Spinal cord (tissue), 10 donors: Measurements from ENCODE around the gene DYNC2LI1. TPM values are rescaled to one million over a fixed set of nuclear protein-coding genes. Genes with fewer than 3 reads are reported as not detected.

Source experiments
- DNase-seq, 6 donors: peaks; one replicate each; pipeline versions ENCODE4 v3.0.0 to v3.0.0-alpha.2; 2013 to 2015; ENCODE audit warnings: low spot score in 6 of 6, low read depth in 4 of 6
- H3K27ac ChIP-seq: one replicate; pipeline ENCODE4 v1.5.1; 2013; ENCODE audit warnings: low read depth, low read length, control low read depth
- H3K27me3 ChIP-seq: one replicate; pipeline ENCODE4 v1.6.1; 2013; ENCODE audit warnings: low read length; ENCODE audit not compliant: control insufficient read depth, insufficient read depth
- H3K36me3 ChIP-seq: one replicate; pipeline ENCODE4 v1.6.1; 2013; ENCODE audit warnings: low read length; ENCODE audit not compliant: control insufficient read depth, insufficient read depth
- H3K4me1 ChIP-seq: one replicate; pipeline ENCODE4 v1.6.1; 2013; ENCODE audit warnings: low read length; ENCODE audit not compliant: control insufficient read depth, insufficient read depth
- H3K4me3 ChIP-seq: one replicate; pipeline ENCODE4 v1.5.1; 2013; ENCODE audit warnings: low read depth, low read length, control low read depth
- H3K9me3 ChIP-seq: one replicate; pipeline ENCODE4 v1.6.1; 2013; ENCODE audit warnings: low read length; ENCODE audit not compliant: control insufficient read depth, insufficient read depth
- WGBS: methylation state at CpG from one replicate; pipeline ENCODE4 v1.1.5; 2013; ENCODE audit warnings: missing lambda C conversion rate; ENCODE audit not compliant: insufficient coverage; 5-methylcytosine and 5-hydroxymethylcytosine counted together
- polyA plus RNA-seq, 2 donors: library from polyadenylated mRNA; unstranded; fragments of 120-200 nt; gene quantifications; one replicate each; pipeline ENCODE4 v1.2.1, GENCODE V29; 2013; ENCODE audit not compliant: insufficient read length in 2 of 2
- total RNA-seq, 2 donors: library from RNA; depleted of rRNA in 1 of 2; stranded (reverse); fragments of 120-200 nt in 1 of 2; fragments of >200 nt in 1 of 2; gene quantifications; one replicate each; pipeline versions ENCODE4 v1.2.3 to v1.2.4, GENCODE V29; 2013 to 2014
- donor health status: healthy.

The DYNC2LI1 gene
- total and polyA plus RNA-seq, 4 donors: 47.8 to 56.2 (median 50.5) TPM

- Histone ChIP-seq H3K4me1 (no peaks in the 10 kb centered on the region), H3K9me3 (no peaks in the 10 kb centered on the region), H3K27me3 (no peaks in the 10 kb centered on the region), H3K4me3 (no peak overlapping the region), H3K27ac (no peak overlapping the region), H3K36me3 (peaks cover 17% of the 10 kb centered on the region)
- DNase-seq: no peak
These were observed 14.1 kb downstream of the DYNC2LI1 start for GRCh38 chr2:43787895-43788294.

DNA sequence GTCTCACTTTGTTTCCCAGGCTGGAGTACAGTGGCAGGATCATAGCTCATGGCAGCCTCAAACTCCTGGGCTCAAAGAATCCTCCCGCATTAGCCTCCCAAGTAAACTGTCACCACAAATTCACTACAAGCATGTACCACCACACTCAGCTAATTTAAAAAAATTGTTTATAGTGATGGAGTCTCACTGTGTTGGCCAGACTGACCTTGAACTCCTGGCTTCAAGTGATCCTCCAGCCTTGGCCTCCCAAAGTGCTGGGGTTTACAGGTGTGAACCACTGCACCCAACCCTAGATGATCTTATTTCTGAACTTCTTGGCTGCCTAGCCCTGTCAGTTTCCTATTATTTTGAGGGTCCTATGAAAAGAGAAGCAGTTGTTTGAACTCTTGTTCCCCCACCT lies 14.8 kb downstream of the DYNC2LI1 start:
- DNase-seq: no peak
- no peak overlapping the region for H3K27ac ChIP-seq
- no peak overlapping the region for H3K4me3 ChIP-seq
- no CpG with 5 or more reads among the region's 1 CpG for WGBS
- no peaks in the 10 kb centered on the region for H3K9me3 ChIP-seq
- peaks cover 17% of the 10 kb centered on the region for H3K36me3 ChIP-seq
- H3K27me3 ChIP-seq: no peaks in the 10 kb centered on the region
- no peaks in the 10 kb centered on the region for H3K4me1 ChIP-seq

GRCh38 chr2:43790147-43790546 lies 16.3 kb downstream of the DYNC2LI1 start:
- Histone ChIP-seq H3K27ac (no peak overlapping the region), H3K9me3 (no peaks in the 10 kb centered on the region), H3K27me3 (no peaks in the 10 kb centered on the region), H3K4me3 (no peak overlapping the region), H3K4me1 (no peaks in the 10 kb centered on the region), H3K36me3 (peaks cover 15% of the 10 kb centered on the region)
- no peak for DNase-seq
- no CpG with 5 or more reads among the region's 5 CpGs for WGBS

DNA sequence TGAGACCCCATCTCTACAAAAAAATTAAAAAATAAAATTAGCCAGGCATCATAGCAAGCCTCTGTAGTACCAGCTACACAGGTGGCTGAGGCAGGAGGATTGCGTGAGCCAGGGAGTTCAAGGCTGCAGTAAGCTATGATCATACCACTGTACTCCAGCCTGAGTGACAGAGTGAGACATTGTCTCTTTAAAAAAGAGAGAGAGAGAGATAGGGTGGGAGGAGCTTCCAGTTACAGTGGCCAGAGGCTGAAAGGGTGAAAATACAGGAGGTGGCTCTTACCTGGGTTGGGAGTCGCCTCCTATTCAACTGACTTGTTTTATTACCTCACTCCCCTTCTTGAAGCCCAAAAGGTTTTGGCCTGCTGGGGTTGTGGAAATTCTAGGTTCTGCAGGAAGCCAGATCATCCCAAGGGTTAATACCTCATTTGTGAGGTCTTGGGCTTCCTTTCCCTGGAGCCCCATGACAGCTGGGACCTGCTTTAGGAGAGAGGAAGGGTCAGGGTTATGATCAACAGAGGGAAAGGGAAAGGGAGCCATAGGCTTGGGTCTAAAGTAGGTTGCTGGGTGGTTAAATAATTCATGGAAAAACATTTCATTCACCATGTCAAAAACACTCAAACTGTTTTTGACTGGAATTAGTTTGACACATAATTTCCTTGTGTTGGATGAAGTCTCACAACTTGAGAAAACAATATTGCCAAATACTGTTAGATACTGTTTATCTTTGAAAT lies 17.4 kb downstream of the DYNC2LI1 start:
- H3K27me3 ChIP-seq: no peaks in the 10 kb centered on the region
- no peaks in the 10 kb centered on the region for H3K4me1 ChIP-seq
- no peak overlapping the region for H3K4me3 ChIP-seq
- no peak overlapping the region for H3K27ac ChIP-seq
- H3K36me3 ChIP-seq: peaks cover 14% of the 10 kb centered on the region
- no CpG with 5 or more reads among the region's 2 CpGs for WGBS
- no peaks in the 10 kb centered on the region for H3K9me3 ChIP-seq
- DNase-seq: no peak

GRCh38 chr2:43792653-43793052 lies 18.8 kb downstream of the DYNC2LI1 start:
- WGBS: no CpG with 5 or more reads among the region's 3 CpGs

GRCh38 chr2:43794956-43795355 lies 21.1 kb downstream of the DYNC2LI1 start:
- H3K27ac ChIP-seq: no peak overlapping the region
- no peaks in the 10 kb centered on the region for H3K4me1 ChIP-seq
- peaks cover 9% of the 10 kb centered on the region for H3K36me3 ChIP-seq
- DNase-seq: no peak
- no peak overlapping the region for H3K4me3 ChIP-seq
- H3K27me3 ChIP-seq: no peaks in the 10 kb centered on the region
- no peaks in the 10 kb centered on the region for H3K9me3 ChIP-seq
- 100% methylated on average over 3 of the region's 9 CpGs for WGBS

More at GRCh38 chr2:43792653-43793052, 18.8 kb downstream of the DYNC2LI1 start:
- Histone ChIP-seq H3K27ac (no peak overlapping the region), H3K4me1 (no peaks in the 10 kb centered on the region), H3K36me3 (peaks cover 9% of the 10 kb centered on the region), H3K9me3 (no peaks in the 10 kb centered on the region), H3K4me3 (no peak overlapping the region), H3K27me3 (no peaks in the 10 kb centered on the region)
- DNase-seq: no peak

GRCh38 chr2:43796206-43796605 lies 22.4 kb downstream of the DYNC2LI1 start:
- no peaks in the 10 kb centered on the region for H3K9me3 ChIP-seq
- no CpG with 5 or more reads among the region's 1 CpG for WGBS
- H3K36me3 ChIP-seq: peaks cover 4% of the 10 kb centered on the region
- H3K4me1 ChIP-seq: no peaks in the 10 kb centered on the region
- H3K27ac ChIP-seq: no peak overlapping the region
- H3K4me3 ChIP-seq: no peak overlapping the region
- no peaks in the 10 kb centered on the region for H3K27me3 ChIP-seq
- DNase-seq: no peak

GRCh38 chr2:43798300-43798699 lies 24.5 kb downstream of the DYNC2LI1 start:
- Histone ChIP-seq H3K4me3 (no peak overlapping the region), H3K27ac (no peak overlapping the region), H3K27me3 (no peaks in the 10 kb centered on the region), H3K9me3 (no peaks in the 10 kb centered on the region), H3K4me1 (no peaks in the 10 kb centered on the region), H3K36me3 (peaks cover 3% of the 10 kb centered on the region)
- 63% methylated on average over 2 of the region's 4 CpGs for WGBS
- DNase-seq: no peak

GRCh38 chr2:43800894-43801293 lies 27.1 kb downstream of the DYNC2LI1 start:
- DNase-seq: no peak
- H3K27ac ChIP-seq: no peak overlapping the region
- H3K27me3 ChIP-seq: no peaks in the 10 kb centered on the region
- H3K4me3 ChIP-seq: no peak overlapping the region
- H3K9me3 ChIP-seq: no peaks in the 10 kb centered on the region
- no peaks in the 10 kb centered on the region for H3K36me3 ChIP-seq
- no peaks in the 10 kb centered on the region for H3K4me1 ChIP-seq

- H3K9me3 ChIP-seq: no peaks in the 10 kb centered on the region
- H3K4me3 ChIP-seq: no peak overlapping the region
- no peaks in the 10 kb centered on the region for H3K27me3 ChIP-seq
- no peak for DNase-seq
- H3K27ac ChIP-seq: no peak overlapping the region
- no peaks in the 10 kb centered on the region for H3K4me1 ChIP-seq
- no peaks in the 10 kb centered on the region for H3K36me3 ChIP-seq
- no CpG with 5 or more reads among the region's 2 CpGs for WGBS
These were observed 28.3 kb downstream of the DYNC2LI1 start for GRCh38 chr2:43802135-43802534.
